UCSD-AML1 (cell line): ENCODE data around the gene STK32B.
"Not testable (repeated sequence)": the region's sequence is repeated elsewhere in the genome, so short reads cannot be mapped to it uniquely, and the experiment has no call there.

Experiments used
- DNase-seq: peaks from one replicate; lab custom pipeline; 2025; ENCODE audit not compliant: unreplicated experiment; lab: John Stamatoyannopoulos, UW

STK32B gene

GRCh38 chr4:5066968-5067367, 15.7 kb downstream of the STK32B start:
- DNase-seq = not testable (repeated sequence)

GRCh38 chr4:5067908-5068307, 16.6 kb downstream of the STK32B start:
- DNase-seq = no peak

GRCh38 chr4:5069901-5070300, 18.6 kb downstream of the STK32B start:
- no peak for DNase-seq

- no peak for DNase-seq
Measured at GRCh38 chr4:5072948-5073347, 21.7 kb downstream of the STK32B start.

- DNase-seq = no peak
Measured at GRCh38 chr4:5078009-5078408, 26.7 kb downstream of the STK32B start.

GRCh38 chr4:5079581-5079980, 28.3 kb downstream of the STK32B start:
- DNase-seq = no peak

GRCh38 chr4:5081441-5081999, 30.2 kb downstream of the STK32B start:
- DNase-seq = no peak

- no peak for DNase-seq
Measured at GRCh38 chr4:5082376-5082775, 31.1 kb downstream of the STK32B start.

GRCh38 chr4:5084911-5085475, 33.7 kb downstream of the STK32B start:
- DNase-seq = no peak

- no peak for DNase-seq
Measured at GRCh38 chr4:5086535-5086934, 35.3 kb downstream of the STK32B start.

GRCh38 chr4:5096261-5096660, 45.0 kb downstream of the STK32B start:
- no peak for DNase-seq

- no peak for DNase-seq
Measured at GRCh38 chr4:5098176-5098575, 46.9 kb downstream of the STK32B start.

GRCh38 chr4:5100336-5100735, 49.1 kb downstream of the STK32B start:
- no peak for DNase-seq

- no peak for DNase-seq
Measured at GRCh38 chr4:5100986-5101385, 49.7 kb downstream of the STK32B start.

- no peak for DNase-seq
Measured at GRCh38 chr4:5101571-5101970, 50.3 kb downstream of the STK32B start.

GRCh38 chr4:5110901-5111300, 59.6 kb downstream of the STK32B start:
- DNase-seq = no peak

GRCh38 chr4:5112333-5113095, 61.2 kb downstream of the STK32B start:
- DNase-seq = no peak

- DNase-seq = no peak
Measured at GRCh38 chr4:5114950-5115349, 63.7 kb downstream of the STK32B start.

- DNase-seq = no peak
Measured at GRCh38 chr4:5118091-5118786, 67.0 kb downstream of the STK32B start.

- DNase-seq = no peak
Measured at GRCh38 chr4:5118994-5119835, 67.9 kb downstream of the STK32B start.

- no peak for DNase-seq
Measured at GRCh38 chr4:5120067-5120466, 68.8 kb downstream of the STK32B start.
